Liver (tissue), 9 donors: Measurements from ENCODE around the gene UPK3B. TPM values are rescaled to one million over a fixed set of nuclear protein-coding genes. Genes with fewer than 3 reads are reported as not detected.
"Not testable (repeated sequence)": the region's sequence is repeated elsewhere in the genome, so short reads cannot be mapped to it uniquely, and the experiment has no call there.

ENCODE experiments used
- DNase-seq: peaks from one replicate; pipeline ENCODE4 v3.0.0-alpha.2; 2017; ENCODE audit warnings: low spot score
- H3K27ac ChIP-seq, 2 donors: one replicate each; pipeline ENCODE4 v1.7.0; 2013; ENCODE audit warnings: inconsistent platforms in 2 of 2, low read length in 2 of 2, control low read depth in 1 of 2, low read depth in 1 of 2, mild to moderate bottlenecking in 1 of 2
- H3K27me3 ChIP-seq, 4 donors: one replicate each; pipeline versions ENCODE4 v1.6.1 to v1.7.0; 2013; ENCODE audit warnings: low read length in 3 of 4, inconsistent platforms in 1 of 4, mild to moderate bottlenecking in 1 of 4, moderate library complexity in 1 of 4; ENCODE audit not compliant: control insufficient read depth in 4 of 4, insufficient read depth in 4 of 4
- H3K36me3 ChIP-seq, 4 donors: one replicate each; pipeline versions ENCODE4 v1.6.1 to v1.7.0; 2013; ENCODE audit warnings: low read length in 3 of 4, mild to moderate bottlenecking in 3 of 4, low read depth in 1 of 4, moderate library complexity in 1 of 4; ENCODE audit not compliant: control insufficient read depth in 4 of 4, insufficient read depth in 3 of 4
- H3K4me1 ChIP-seq, 4 donors: one replicate each; pipeline versions ENCODE4 v1.6.1 to v1.7.0; 2013; ENCODE audit warnings: low read length in 3 of 4, mild to moderate bottlenecking in 3 of 4, moderate library complexity in 1 of 4; ENCODE audit not compliant: control insufficient read depth in 4 of 4, insufficient read depth in 4 of 4
- H3K4me3 ChIP-seq, 3 donors: one replicate each; pipeline versions ENCODE4 v1.6.1 to v1.7.0; 2013; ENCODE audit warnings: low read length in 3 of 3, control low read depth in 1 of 3, low read depth in 1 of 3, mild to moderate bottlenecking in 1 of 3
- H3K9ac ChIP-seq, 2 donors: one replicate each; pipeline ENCODE4 v1.7.0; 2013; ENCODE audit warnings: low read length in 2 of 2, mild to moderate bottlenecking in 2 of 2, moderate library complexity in 2 of 2, control low read depth in 1 of 2, low read depth in 1 of 2
- H3K9me3 ChIP-seq, 4 donors: one replicate each; pipeline versions ENCODE4 v1.6.1 to v1.7.0; 2013; ENCODE audit warnings: low read length in 3 of 4; ENCODE audit not compliant: control insufficient read depth in 4 of 4
- EGR1 ChIP-seq, 2 donors: IDR thresholded peaks; 2 replicates each; pipeline ENCODE4 v1.6.1; 2016 to 2018; ENCODE audit warnings: antibody characterized with exemption in 2 of 2, low read depth in 2 of 2
- FOXA1 ChIP-seq: IDR thresholded peaks from 2 replicates; pipeline ENCODE4 v1.6.1; 2016; ENCODE audit warnings: antibody characterized with exemption
- FOXA2 ChIP-seq: IDR thresholded peaks from 2 replicates; pipeline ENCODE4 v1.6.1; 2016; ENCODE audit warnings: antibody characterized with exemption
- GABPA ChIP-seq, 2 donors: IDR thresholded peaks in 1 of 2; conservative IDR thresholded peaks in 1 of 2; 2 replicates each; pipeline ENCODE4 v1.6.1; 2016; ENCODE audit warnings: antibody characterized with exemption in 2 of 2, mild to moderate bottlenecking in 1 of 2, moderate library complexity in 1 of 2
- HNF4A ChIP-seq, 2 donors: conservative IDR thresholded peaks; 2 replicates each; pipeline ENCODE4 v1.6.1; 2016; ENCODE audit warnings: antibody characterized with exemption in 2 of 2, mild to moderate bottlenecking in 2 of 2
- HNF4G ChIP-seq: IDR thresholded peaks from 2 replicates; pipeline ENCODE4 v1.6.1; 2016; ENCODE audit warnings: antibody characterized with exemption
- JUND ChIP-seq, 2 donors: IDR thresholded peaks; 2 replicates each; pipeline ENCODE4 v1.6.1; 2016; ENCODE audit warnings: antibody characterized with exemption in 2 of 2
- MAX ChIP-seq: IDR thresholded peaks from 2 replicates; pipeline ENCODE4 v1.6.1; 2016; ENCODE audit warnings: antibody characterized with exemption
- NR2F2 ChIP-seq: IDR thresholded peaks from 2 replicates; pipeline ENCODE4 v1.6.1; 2016; ENCODE audit warnings: antibody characterized with exemption
- RAD21 ChIP-seq, 2 donors: IDR thresholded peaks; 2 replicates each; pipeline ENCODE4 v1.6.1; 2016; ENCODE audit warnings: antibody characterized with exemption in 2 of 2, mild to moderate bottlenecking in 2 of 2
- RXRA ChIP-seq, 2 donors: IDR thresholded peaks; 2 replicates each; pipeline ENCODE4 v1.6.1; 2017 to 2018; ENCODE audit warnings: antibody characterized with exemption in 2 of 2, mild to moderate bottlenecking in 1 of 2
- SP1 ChIP-seq: IDR thresholded peaks from 2 replicates; pipeline ENCODE4 v1.6.1; 2018; ENCODE audit warnings: antibody characterized with exemption, mild to moderate bottlenecking
- TAF1 ChIP-seq: conservative IDR thresholded peaks from 2 replicates; pipeline ENCODE4 v1.6.1; 2016; ENCODE audit warnings: antibody characterized with exemption, mild to moderate bottlenecking
- YY1 ChIP-seq: IDR thresholded peaks from 2 replicates; pipeline ENCODE4 v1.6.1; 2016; ENCODE audit warnings: antibody characterized with exemption, mild to moderate bottlenecking
- WGBS: extraction: QIAGEN DNeasy Blood & Tissue Kit; methylation state at CpG from one replicate; pipeline ENCODE4 v1.1.7; 2013; 5-methylcytosine and 5-hydroxymethylcytosine counted together
- polyA plus RNA-seq, 2 donors: library from polyadenylated mRNA; stranded (reverse) in 1 of 2; unstranded in 1 of 2; fragments of 200-250 nt in 1 of 2; fragments of >200 nt in 1 of 2; fragmentation: Nextera tagmentation in 1 of 2; extraction: Ambion mirVana in 1 of 2; gene quantifications; one replicate each; pipeline versions ENCODE4 v1.2.1 to v1.2.3, GENCODE V29; 2013 to 2015
- total RNA-seq, 2 donors: library from RNA; depleted of rRNA; stranded (reverse); fragments of >200 nt; gene quantifications; one replicate each; pipeline ENCODE4 v1.2.3, GENCODE V29; 2014
- TF ChIP-seq, protein P1 (sequence below): IDR thresholded peaks from 2 replicates; pipeline ENCODE4 v1.6.1; 2016; ENCODE audit warnings: antibody characterized with exemption
- TF ChIP-seq, protein P2 (sequence below): fragments of 150-350 bp; IDR thresholded peaks from 2 replicates; pipeline ENCODE4 v1.5.1; 2017; ENCODE audit warnings: improper control_type of control experiment, low read depth, low read length; ENCODE audit not compliant: missing input control
- TF ChIP-seq, protein P3 (sequence below): IDR thresholded peaks from 2 replicates; pipeline ENCODE4 v1.6.1; 2016; ENCODE audit warnings: antibody characterized with exemption, mild to moderate bottlenecking
- TF ChIP-seq, protein P4 (sequence below): IDR thresholded peaks from 2 replicates; pipeline ENCODE4 v1.6.1; 2016; ENCODE audit warnings: antibody characterized with exemption
- donor health status: healthy.
- donor health status: healthy.
- donor health status: healthy.
- donor health status: healthy.
- donor health status: healthy.

UPK3B gene
- under 1 TPM; 0.33 to 0.42 TPM for total RNA-seq
- under 1 TPM; 0.08 to 0.38 TPM for polyA plus RNA-seq

DNA sequence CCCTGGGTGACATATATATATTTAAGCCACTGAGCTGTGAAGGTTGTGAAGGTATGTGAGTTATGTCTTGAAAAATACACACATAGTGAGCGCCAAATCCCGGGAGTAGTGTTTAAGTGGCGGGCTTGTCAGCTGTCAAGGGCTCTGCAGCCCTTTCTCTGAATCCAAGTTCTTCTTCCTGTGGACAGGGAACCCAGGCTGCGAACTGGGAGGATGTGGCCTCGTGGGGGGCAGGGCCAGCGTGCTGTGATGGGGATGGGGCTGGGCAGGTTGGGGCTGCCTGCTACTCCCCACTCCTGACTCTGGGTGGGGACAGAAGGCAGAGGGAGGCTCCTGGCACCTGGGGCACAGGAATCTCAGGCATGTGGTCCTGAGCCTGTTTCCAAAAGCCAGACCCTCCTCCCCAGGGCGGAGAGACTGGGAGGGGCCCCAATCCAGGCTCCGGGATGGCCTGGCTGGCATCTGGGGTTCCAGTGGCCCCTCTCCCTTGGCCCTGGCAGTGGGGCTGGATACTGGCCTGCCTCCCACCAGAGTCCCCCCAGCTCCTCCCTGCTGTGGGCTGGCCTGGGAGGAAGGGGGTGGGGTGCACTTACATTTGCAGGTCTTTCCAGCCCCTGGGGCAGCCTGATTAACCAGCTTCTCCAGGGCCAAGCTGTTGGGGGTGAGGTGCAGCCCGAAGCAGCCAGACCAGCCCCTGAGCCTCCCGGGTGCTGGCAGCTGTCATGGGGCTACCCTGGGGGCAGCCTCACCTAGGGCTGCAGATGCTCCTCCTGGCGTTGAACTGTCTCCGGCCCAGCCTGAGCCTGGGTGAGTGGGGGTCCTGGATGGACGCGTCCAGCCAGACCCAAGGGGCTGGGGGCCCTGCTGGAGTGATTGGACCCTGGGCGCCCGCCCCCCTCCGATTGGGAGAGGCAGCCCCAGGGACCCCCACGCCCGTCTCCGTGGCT, at the start of gene UPK3B:
TSS of gene UPK3B (plus strand) at position 622 of the 947 bp plus-strand sequence. CDS start at position 723, 101 bp downstream.
- 54% methylated on average over 20 of the region's 20 CpGs for WGBS
- no peak within 1 kb of the TSS for H3K27ac ChIP-seq
- peaks cover 0 to 7% (median 0%) of the 10 kb centered on the region in 4 donors for H3K4me1 ChIP-seq
- no peak within 1 kb of the TSS for H3K9ac ChIP-seq
- no peak for DNase-seq
- TF ChIP-seq RAD21 (IDR thresholded peaks at IDR 0.05) (no peak), HNF4A (conservative IDR thresholded peaks at IDR 0.05) (no peak), JUND (IDR thresholded peaks at IDR 0.05) (no peak), FOXA2 (no peak), HNF4G (no peak), NR2F2 (no peak), RXRA (IDR thresholded peaks at IDR 0.05) (no peak), SP1 (no peak), GABPA (IDR thresholded peaks at IDR 0.05 in 1 of 2, conservative IDR thresholded peaks at IDR 0.05 in 1 of 2) (no peak), TAF1 (no peak), YY1 (no peak), MAX (no peak), FOXA1 (no peak), EGR1 (IDR thresholded peaks at IDR 0.05; ENCODE audit: low read depth in 2 of 2) (no peak)
- TF ChIP-seq, protein P1, sequence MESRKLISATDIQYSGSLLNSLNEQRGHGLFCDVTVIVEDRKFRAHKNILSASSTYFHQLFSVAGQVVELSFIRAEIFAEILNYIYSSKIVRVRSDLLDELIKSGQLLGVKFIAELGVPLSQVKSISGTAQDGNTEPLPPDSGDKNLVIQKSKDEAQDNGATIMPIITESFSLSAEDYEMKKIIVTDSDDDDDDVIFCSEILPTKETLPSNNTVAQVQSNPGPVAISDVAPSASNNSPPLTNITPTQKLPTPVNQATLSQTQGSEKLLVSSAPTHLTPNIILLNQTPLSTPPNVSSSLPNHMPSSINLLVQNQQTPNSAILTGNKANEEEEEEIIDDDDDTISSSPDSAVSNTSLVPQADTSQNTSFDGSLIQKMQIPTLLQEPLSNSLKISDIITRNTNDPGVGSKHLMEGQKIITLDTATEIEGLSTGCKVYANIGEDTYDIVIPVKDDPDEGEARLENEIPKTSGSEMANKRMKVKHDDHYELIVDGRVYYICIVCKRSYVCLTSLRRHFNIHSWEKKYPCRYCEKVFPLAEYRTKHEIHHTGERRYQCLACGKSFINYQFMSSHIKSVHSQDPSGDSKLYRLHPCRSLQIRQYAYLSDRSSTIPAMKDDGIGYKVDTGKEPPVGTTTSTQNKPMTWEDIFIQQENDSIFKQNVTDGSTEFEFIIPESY, result no peak
- TF ChIP-seq, protein P2, sequence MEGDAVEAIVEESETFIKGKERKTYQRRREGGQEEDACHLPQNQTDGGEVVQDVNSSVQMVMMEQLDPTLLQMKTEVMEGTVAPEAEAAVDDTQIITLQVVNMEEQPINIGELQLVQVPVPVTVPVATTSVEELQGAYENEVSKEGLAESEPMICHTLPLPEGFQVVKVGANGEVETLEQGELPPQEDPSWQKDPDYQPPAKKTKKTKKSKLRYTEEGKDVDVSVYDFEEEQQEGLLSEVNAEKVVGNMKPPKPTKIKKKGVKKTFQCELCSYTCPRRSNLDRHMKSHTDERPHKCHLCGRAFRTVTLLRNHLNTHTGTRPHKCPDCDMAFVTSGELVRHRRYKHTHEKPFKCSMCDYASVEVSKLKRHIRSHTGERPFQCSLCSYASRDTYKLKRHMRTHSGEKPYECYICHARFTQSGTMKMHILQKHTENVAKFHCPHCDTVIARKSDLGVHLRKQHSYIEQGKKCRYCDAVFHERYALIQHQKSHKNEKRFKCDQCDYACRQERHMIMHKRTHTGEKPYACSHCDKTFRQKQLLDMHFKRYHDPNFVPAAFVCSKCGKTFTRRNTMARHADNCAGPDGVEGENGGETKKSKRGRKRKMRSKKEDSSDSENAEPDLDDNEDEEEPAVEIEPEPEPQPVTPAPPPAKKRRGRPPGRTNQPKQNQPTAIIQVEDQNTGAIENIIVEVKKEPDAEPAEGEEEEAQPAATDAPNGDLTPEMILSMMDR, result no peak
- TF ChIP-seq, protein P3, sequence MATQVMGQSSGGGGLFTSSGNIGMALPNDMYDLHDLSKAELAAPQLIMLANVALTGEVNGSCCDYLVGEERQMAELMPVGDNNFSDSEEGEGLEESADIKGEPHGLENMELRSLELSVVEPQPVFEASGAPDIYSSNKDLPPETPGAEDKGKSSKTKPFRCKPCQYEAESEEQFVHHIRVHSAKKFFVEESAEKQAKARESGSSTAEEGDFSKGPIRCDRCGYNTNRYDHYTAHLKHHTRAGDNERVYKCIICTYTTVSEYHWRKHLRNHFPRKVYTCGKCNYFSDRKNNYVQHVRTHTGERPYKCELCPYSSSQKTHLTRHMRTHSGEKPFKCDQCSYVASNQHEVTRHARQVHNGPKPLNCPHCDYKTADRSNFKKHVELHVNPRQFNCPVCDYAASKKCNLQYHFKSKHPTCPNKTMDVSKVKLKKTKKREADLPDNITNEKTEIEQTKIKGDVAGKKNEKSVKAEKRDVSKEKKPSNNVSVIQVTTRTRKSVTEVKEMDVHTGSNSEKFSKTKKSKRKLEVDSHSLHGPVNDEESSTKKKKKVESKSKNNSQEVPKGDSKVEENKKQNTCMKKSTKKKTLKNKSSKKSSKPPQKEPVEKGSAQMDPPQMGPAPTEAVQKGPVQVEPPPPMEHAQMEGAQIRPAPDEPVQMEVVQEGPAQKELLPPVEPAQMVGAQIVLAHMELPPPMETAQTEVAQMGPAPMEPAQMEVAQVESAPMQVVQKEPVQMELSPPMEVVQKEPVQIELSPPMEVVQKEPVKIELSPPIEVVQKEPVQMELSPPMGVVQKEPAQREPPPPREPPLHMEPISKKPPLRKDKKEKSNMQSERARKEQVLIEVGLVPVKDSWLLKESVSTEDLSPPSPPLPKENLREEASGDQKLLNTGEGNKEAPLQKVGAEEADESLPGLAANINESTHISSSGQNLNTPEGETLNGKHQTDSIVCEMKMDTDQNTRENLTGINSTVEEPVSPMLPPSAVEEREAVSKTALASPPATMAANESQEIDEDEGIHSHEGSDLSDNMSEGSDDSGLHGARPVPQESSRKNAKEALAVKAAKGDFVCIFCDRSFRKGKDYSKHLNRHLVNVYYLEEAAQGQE, result no peak
- TF ChIP-seq, protein P4, sequence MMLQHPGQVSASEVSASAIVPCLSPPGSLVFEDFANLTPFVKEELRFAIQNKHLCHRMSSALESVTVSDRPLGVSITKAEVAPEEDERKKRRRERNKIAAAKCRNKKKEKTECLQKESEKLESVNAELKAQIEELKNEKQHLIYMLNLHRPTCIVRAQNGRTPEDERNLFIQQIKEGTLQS, result no peak
- H3K27me3 ChIP-seq, result no peaks in the 10 kb centered on the region
- H3K9me3 ChIP-seq, result no peaks in the 10 kb centered on the region
- peaks cover 2 to 7% (median 3%) of the 10 kb centered on the region in 4 donors for H3K36me3 ChIP-seq
- H3K4me3 ChIP-seq, result no peak within 1 kb of the TSS

GRCh38 chr7:76460767-76461166, 49.6 kb upstream of the UPK3B start:
- not testable (repeated sequence) for H3K9me3 ChIP-seq, DNase-seq, H3K27me3 ChIP-seq, H3K36me3 ChIP-seq, H3K4me3 ChIP-seq, H3K9ac ChIP-seq, H3K27ac ChIP-seq, H3K4me1 ChIP-seq
- 90% methylated on average over 14 of the region's 20 CpGs for WGBS

- H3K27ac ChIP-seq, result peak within 1 kb of the TSS in 1 of 2 donors; percentile 35
- 1% methylated on average over 20 of the region's 54 CpGs for WGBS
- not testable (repeated sequence) for H3K9ac ChIP-seq
Measured at GRCh38 chr7:76461464-76462101, 48.8 kb upstream of the UPK3B start, which contains the start of gene DTX2. TSS of gene DTX2 (plus strand) at chr7:76461709. CDS start at chr7:76480510, 18,801 bp downstream.

More at GRCh38 chr7:76461464-76462101, 48.8 kb upstream of the UPK3B start, which contains the start of gene DTX2:
- H3K36me3 ChIP-seq, H3K27me3 ChIP-seq, H3K4me1 ChIP-seq, DNase-seq, H3K9me3 ChIP-seq: not testable (repeated sequence)
- H3K4me3 ChIP-seq, result peak within 1 kb of the TSS in 1 of 3 donors; percentile 54
